Gastroesophageal sphincter (tissue), 4 donors: ENCODE results near the gene ABHD17A. TPM values are rescaled to one million over a fixed set of nuclear protein-coding genes. Genes with fewer than 3 reads are reported as not detected.

Experiments used
- ATAC-seq: fragments of 150-250 bp; one replicate; pipeline ENCODE4 v1.9.1; 2016; ENCODE audit warnings: mild to moderate bottlenecking, moderate library complexity
- H3K27ac ChIP-seq, 4 donors: fragments of 200-600 bp; sonication (generic) in 3 of 4; 1 replicate in 3 of 4; 2 replicates in 1 of 4; pipeline ENCODE4 v1.5.1; 2016 to 2019
- H3K27me3 ChIP-seq: fragments of 200-600 bp; sonication (generic); one replicate; pipeline ENCODE4 v1.5.1; 2019
- H3K36me3 ChIP-seq, 2 donors: fragments of 200-600 bp; sonication (generic); one replicate each; pipeline ENCODE4 v1.5.1; 2019; ENCODE audit warnings: control low read depth in 1 of 2
- H3K4me1 ChIP-seq, 3 donors: fragments of 200-600 bp; sonication (generic); 1 replicate in 2 of 3; 2 replicates in 1 of 3; pipeline ENCODE4 v1.5.1; 2016 to 2019; ENCODE audit warnings: control low read depth in 2 of 3
- H3K4me3 ChIP-seq, 2 donors: fragments of 200-600 bp; sonication (generic); one replicate each; pipeline ENCODE4 v1.5.1; 2019; ENCODE audit warnings: mild to moderate bottlenecking in 1 of 2, moderate library complexity in 1 of 2
- H3K9me3 ChIP-seq, 3 donors: fragments of 200-600 bp; sonication (generic); one replicate each; pipeline ENCODE4 v1.5.1; 2017 to 2019; ENCODE audit warnings: control low read depth in 2 of 3
- EP300 ChIP-seq: sonication (generic); formaldehyde crosslinking; IDR thresholded peaks from one replicate; pipeline ENCODE4 v1.6.1; 2017; ENCODE audit warnings: antibody characterized with exemption, mild to moderate bottlenecking
- POLR2A ChIP-seq, 2 donors: fragments of 450-650 bp; IDR thresholded peaks; one replicate each; pipeline ENCODE4 v1.6.1; 2017; ENCODE audit warnings: antibody characterized with exemption in 2 of 2, mild to moderate bottlenecking in 2 of 2, moderate library complexity in 1 of 2
- POLR2AphosphoS5 ChIP-seq: sonication (generic); formaldehyde crosslinking; IDR thresholded peaks from one replicate; pipeline ENCODE4 v1.6.1; 2017; ENCODE audit warnings: antibody characterized with exemption
- WGBS, 2 donors: methylation state at CpG; one replicate each; pipeline ENCODE4 v1.1.5; 2018; ENCODE audit warnings: low coverage in 1 of 2; 5-methylcytosine and 5-hydroxymethylcytosine counted together
- total RNA-seq, 4 donors: library from RNA; depleted of rRNA; stranded (reverse); fragments of >200 nt; gene quantifications; one replicate each; pipeline ENCODE4 v1.1.0, GENCODE V29; 2016
- TF ChIP-seq, protein P1 (sequence below), 4 experiments: fragments of 200-600 bp in 2 of 4; fragments of 450-650 bp in 2 of 4; sonication (generic) in 1 of 4; IDR thresholded peaks; one replicate each; pipeline ENCODE4 v1.5.1; 2017 to 2019; ENCODE audit warnings: antibody characterized with exemption in 4 of 4, mild to moderate bottlenecking in 2 of 4, moderate library complexity in 2 of 4

Gene ABHD17A
- total RNA-seq, 4 donors from 2014 or later, result 80.0 to 117 (median 91.0) TPM

DNA sequence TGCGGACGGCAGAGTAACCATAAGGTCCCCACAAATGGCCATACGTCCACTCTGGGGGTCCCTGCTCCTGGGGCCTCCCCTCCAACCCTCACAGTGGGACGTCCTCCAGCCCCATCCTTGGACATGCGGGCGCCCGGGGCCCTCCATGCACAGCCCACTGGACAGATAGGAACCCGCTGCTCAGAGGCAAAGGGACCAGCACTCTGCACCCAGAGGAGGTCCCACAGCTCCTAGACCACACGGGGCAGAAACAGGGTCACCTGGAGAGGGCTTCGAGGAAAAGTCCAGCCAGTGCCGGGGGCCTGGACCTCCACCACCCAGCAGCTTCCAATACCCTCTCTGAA is 48.1 kb downstream of the ABHD17A start:
- no peaks in the 10 kb centered on the region for H3K9me3 ChIP-seq
- TF ChIP-seq POLR2AphosphoS5 (no peak), POLR2A (IDR thresholded peaks at IDR 0.05) (no peak), EP300 (no peak)
- TF ChIP-seq, protein P1, sequence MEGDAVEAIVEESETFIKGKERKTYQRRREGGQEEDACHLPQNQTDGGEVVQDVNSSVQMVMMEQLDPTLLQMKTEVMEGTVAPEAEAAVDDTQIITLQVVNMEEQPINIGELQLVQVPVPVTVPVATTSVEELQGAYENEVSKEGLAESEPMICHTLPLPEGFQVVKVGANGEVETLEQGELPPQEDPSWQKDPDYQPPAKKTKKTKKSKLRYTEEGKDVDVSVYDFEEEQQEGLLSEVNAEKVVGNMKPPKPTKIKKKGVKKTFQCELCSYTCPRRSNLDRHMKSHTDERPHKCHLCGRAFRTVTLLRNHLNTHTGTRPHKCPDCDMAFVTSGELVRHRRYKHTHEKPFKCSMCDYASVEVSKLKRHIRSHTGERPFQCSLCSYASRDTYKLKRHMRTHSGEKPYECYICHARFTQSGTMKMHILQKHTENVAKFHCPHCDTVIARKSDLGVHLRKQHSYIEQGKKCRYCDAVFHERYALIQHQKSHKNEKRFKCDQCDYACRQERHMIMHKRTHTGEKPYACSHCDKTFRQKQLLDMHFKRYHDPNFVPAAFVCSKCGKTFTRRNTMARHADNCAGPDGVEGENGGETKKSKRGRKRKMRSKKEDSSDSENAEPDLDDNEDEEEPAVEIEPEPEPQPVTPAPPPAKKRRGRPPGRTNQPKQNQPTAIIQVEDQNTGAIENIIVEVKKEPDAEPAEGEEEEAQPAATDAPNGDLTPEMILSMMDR (IDR thresholded peaks at IDR 0.05), result no peak
- H3K4me1 ChIP-seq, result peaks cover 0 to 85% (median 29%) of the 10 kb centered on the region in 3 donors
- no peak overlapping the region for H3K4me3 ChIP-seq
- no peak for ATAC-seq
- WGBS, 2 donors, result 60% methylated on average over 1 of the region's 11 CpGs; no CpG with 5 or more reads in 1 of the 2 donors
- H3K27me3 ChIP-seq, result no peaks in the 10 kb centered on the region
- H3K27ac ChIP-seq, result no peak overlapping the region
- peaks cover 0 to 16% of the 10 kb centered on the region in 2 donors for H3K36me3 ChIP-seq

DNA sequence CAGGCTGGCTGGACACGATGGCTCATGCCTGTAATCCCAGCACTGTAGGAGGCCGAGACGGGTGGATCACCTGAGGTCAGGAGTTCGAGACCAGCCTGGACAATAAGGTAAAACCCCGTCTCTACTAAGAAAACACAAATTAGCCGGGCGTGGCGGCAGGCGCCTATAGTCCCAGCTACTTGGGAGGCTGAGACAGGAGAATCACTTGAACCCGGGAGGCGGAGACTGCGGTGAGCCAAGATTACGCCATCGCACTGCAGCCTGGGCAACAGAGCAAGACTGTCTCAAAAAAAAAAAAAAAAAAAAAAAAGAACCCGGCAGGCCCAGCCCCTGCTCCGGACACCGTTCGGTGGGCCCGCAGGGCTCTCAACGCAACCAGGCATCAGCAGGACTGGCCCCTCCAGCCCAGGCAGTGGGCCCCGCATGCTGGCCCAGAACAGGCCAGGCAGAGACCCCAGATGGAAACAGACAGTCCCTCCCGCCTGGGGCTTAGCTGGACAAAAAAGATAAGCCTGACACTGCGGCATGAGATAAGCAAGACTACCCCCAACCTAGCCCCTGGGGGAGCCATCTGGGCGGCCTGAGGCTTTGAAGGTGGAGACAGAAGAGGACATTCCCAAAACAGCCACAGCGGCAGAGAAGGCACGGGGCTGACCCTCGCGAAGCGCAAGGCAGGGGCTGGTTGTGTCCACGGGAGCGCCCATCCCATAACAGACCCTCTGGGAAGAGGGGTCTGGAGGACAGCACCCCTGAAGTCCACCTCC is 48.7 kb downstream of the ABHD17A start:
- 62 to 85% methylated on average over 3 to 4 of the region's 31 CpGs for WGBS, 2 donors
- Histone ChIP-seq H3K4me1 (peaks cover 0 to 80% (median 29%) of the 10 kb centered on the region in 3 donors), H3K36me3 (peaks cover 0 to 21% of the 10 kb centered on the region in 2 donors), H3K4me3 (no peak overlapping the region), H3K27ac (no peak overlapping the region), H3K9me3 (no peaks in the 10 kb centered on the region), H3K27me3 (no peaks in the 10 kb centered on the region)
- no peak for TF ChIP-seq POLR2AphosphoS5
- TF ChIP-seq POLR2A (IDR thresholded peaks at IDR 0.05), result no peak
- TF ChIP-seq EP300, result no peak
- TF ChIP-seq, protein P1 (IDR thresholded peaks at IDR 0.05), result no peak
- no peak for ATAC-seq

DNA sequence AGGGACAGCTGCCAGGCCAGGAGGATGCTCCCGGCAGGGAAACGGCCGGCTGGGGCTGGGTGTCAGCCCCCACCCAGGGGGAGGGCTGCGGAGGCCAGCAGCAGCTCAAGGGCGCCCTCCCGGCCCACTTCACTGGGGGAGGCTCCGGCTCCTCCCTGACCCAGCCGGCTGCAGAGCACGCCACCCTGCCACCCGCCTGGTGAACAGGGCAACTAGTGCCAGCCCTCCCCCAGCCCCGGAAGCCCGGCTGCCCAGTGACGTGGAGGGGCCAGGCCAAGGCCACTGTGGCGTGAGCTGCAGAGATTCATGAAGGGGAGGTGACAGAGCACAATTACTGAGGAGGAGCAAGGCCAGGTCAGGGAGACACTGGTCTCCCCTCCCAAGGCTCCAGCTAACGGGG is 51.8 kb downstream of the ABHD17A start:
- TF ChIP-seq, protein P1 (IDR thresholded peaks at IDR 0.05), result no peak
- no peak for ATAC-seq
- H3K4me1 ChIP-seq, result peaks cover 0 to 49% (median 14%) of the 10 kb centered on the region in 3 donors
- H3K27me3 ChIP-seq, result no peaks in the 10 kb centered on the region
- no peak overlapping the region for H3K4me3 ChIP-seq
- 60% methylated on average over 1 of the region's 15 CpGs; no CpG with 5 or more reads in 1 of the 2 donors for WGBS, 2 donors
- H3K36me3 ChIP-seq, result peaks cover 0 to 39% of the 10 kb centered on the region in 2 donors
- H3K9me3 ChIP-seq, result no peaks in the 10 kb centered on the region
- no peak overlapping the region for H3K27ac ChIP-seq

DNA sequence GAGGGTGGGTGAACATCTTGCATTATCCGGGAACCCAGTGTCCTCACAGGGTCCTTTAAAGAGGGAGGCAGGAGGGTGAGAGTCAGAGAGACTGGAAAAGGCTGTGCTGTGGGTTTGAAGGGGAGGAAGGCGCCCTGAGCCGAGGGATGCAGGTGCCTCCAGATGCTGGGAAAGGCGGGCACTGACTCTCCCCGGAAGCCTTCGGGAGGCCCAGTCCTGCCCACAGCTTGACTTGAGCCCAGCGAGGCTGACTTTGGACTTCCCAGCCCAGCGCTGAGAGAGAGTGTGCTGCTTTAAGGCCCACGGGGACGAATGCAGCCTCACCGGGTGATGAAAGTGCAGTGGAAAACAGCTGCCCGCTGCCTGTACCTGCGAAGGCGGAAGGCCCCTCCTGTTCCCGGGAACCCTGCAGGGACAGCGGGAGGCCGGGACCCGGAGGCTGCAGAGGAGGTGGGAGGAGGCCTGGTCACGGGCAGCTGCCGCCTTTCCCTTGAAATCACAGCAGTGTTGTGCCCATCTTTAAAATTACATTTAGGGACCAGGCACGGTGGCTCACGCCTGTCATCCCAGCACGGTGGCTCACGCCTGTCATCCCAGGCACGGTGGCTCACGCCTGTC is 53.1 kb downstream of the ABHD17A start:
- peaks cover 0 to 37% (median 7%) of the 10 kb centered on the region in 3 donors for H3K4me1 ChIP-seq
- H3K36me3 ChIP-seq, result peaks cover 0 to 53% of the 10 kb centered on the region in 2 donors
- H3K9me3 ChIP-seq, result no peaks in the 10 kb centered on the region
- no peak overlapping the region for H3K27ac ChIP-seq
- 86 to 88% methylated on average over 4 to 5 of the region's 26 CpGs for WGBS, 2 donors
- no peaks in the 10 kb centered on the region for H3K27me3 ChIP-seq
- H3K4me3 ChIP-seq, result no peak overlapping the region
- TF ChIP-seq, protein P1 (IDR thresholded peaks at IDR 0.05), result no peak
- TF ChIP-seq EP300 (no peak), POLR2A (IDR thresholded peaks at IDR 0.05) (no peak), POLR2AphosphoS5 (no peak)
- no peak for ATAC-seq

DNA sequence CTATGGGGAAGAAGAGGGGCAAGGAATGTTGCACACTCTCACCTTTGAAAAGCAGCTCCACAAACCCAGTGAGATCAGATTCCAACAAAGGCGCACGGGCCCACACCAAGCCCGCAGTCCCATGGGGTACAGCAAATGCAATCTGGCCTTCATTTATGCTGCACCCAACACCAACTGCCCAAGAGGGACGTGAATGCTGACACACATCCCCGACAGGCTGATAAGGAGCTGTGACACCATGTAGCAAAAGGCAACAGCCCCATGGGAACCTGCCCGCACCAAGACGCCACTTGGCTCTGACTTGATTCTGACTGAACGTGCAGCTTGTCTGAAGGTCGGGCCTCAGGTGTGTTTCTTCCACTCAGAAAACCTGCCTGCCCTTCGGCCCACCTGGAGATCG is 54.3 kb downstream of the ABHD17A start:
- Histone ChIP-seq H3K27ac (no peak overlapping the region), H3K4me3 (no peak overlapping the region), H3K4me1 (peaks cover 0 to 37% (median 12%) of the 10 kb centered on the region in 3 donors), H3K9me3 (no peaks in the 10 kb centered on the region), H3K36me3 (peaks cover 0 to 64% of the 10 kb centered on the region in 2 donors), H3K27me3 (no peaks in the 10 kb centered on the region)
- no peak for TF ChIP-seq EP300
- WGBS, 2 donors, result 65 to 85% methylated on average over 4 to 5 of the region's 11 CpGs
- no peak for ATAC-seq
